ENCODE measurements around the gene FAM168B. TPM values are rescaled to one million over a fixed set of nuclear protein-coding genes. Genes with fewer than 3 reads are reported as not detected.

Gene FAM168B
- total RNA-seq, 1 experiment from 2014 or later: 81.4 TPM

- WGBS (ENCODE audit: extremely low coverage, insufficient read length, low lambda C conversion rate): no CpG with 5 or more reads among the region's 7 CpGs
- H3K27me3 Mint-ChIP-seq (ENCODE audit: low read depth): no peaks in the 10 kb centered on the region; the same call in 1 of the 2 replicates
- H3K9me3 ChIP-seq (ENCODE audit: control insufficient read depth, low read depth, low read length): no peaks in the 10 kb centered on the region
- no peak overlapping the region for H3K14ac ChIP-seq (ENCODE audit: insufficient read depth, low read length)
- H4K20me1 ChIP-seq (ENCODE audit: control insufficient read depth, insufficient read depth, insufficient read length): peaks cover 5% of the 10 kb centered on the region
- H3K9me3 Mint-ChIP-seq: no peaks in the 10 kb centered on the region
- H3K4me1 ChIP-seq (ENCODE audit: insufficient read depth, low read length): no peaks in the 10 kb centered on the region; the same call in 1 of the 2 replicates
- H3K27ac ChIP-seq (ENCODE audit: insufficient read length, low read depth, low read length): no peak overlapping the region
- no peak overlapping the region for H2BK15ac ChIP-seq (ENCODE audit: low read depth, low read length)
- no peak overlapping the region for H4K5ac ChIP-seq (ENCODE audit: insufficient read length, low read depth, low read length)
- H3K4me3 Mint-ChIP-seq: no peak overlapping the region
- H2AK5ac ChIP-seq (ENCODE audit: insufficient read length, low read length): no peak overlapping the region
- H3K23me2 ChIP-seq (ENCODE audit: insufficient read length, low read depth, low read length, poor library complexity, severe bottlenecking): no peaks in the 10 kb centered on the region
- no peak overlapping the region for H3K56ac ChIP-seq (ENCODE audit: insufficient read length, low read depth, low read length)
- TF ChIP-seq CTCF (conservative IDR thresholded peaks at IDR 0.05): no peak
- no peaks in the 10 kb centered on the region for H3K27me3 ChIP-seq (ENCODE audit: insufficient read depth, low read length)
- H4K8ac ChIP-seq (replicated peaks; ENCODE audit: insufficient read length, low read depth, low read length): no peak overlapping the region
- no peak overlapping the region for H2BK5ac ChIP-seq (ENCODE audit: insufficient read length, low read length)
- peaks cover 8% of the 10 kb centered on the region for H3K79me1 ChIP-seq (ENCODE audit: insufficient read depth, low read depth, low read length, poor library complexity, severe bottlenecking)
- H3K4ac ChIP-seq (ENCODE audit: low read depth, low read length): no peak overlapping the region
- no peak overlapping the region for H3K4me2 ChIP-seq (ENCODE audit: insufficient read depth, insufficient read length, low read length)
- H2BK120ac ChIP-seq (ENCODE audit: low read depth, low read length, poor library complexity, severe bottlenecking): no peak overlapping the region
- peaks cover 14% of the 10 kb centered on the region for H3K79me2 ChIP-seq (ENCODE audit: insufficient read depth, low read length)
- no peak overlapping the region for H3K18ac ChIP-seq (ENCODE audit: insufficient read length, low read depth, low read length)
- no peak overlapping the region for H3K23ac ChIP-seq (ENCODE audit: insufficient read length, low read depth, low read length)
- no peak overlapping the region for H2AFZ ChIP-seq (ENCODE audit: low read length)
- H3K27ac Mint-ChIP-seq: peak overlapping the region in 2 of 3 experiments; percentile 52 to 64; a peak in 2 of 7 replicates
- no peak overlapping the region for H2BK12ac ChIP-seq (ENCODE audit: insufficient read length, low read depth, low read length)
- H3K36me3 Mint-ChIP-seq (ENCODE audit: insufficient read depth in 1 of 3, low read depth in 3 of 3): peaks cover 64 to 89% (median 87%) of the 10 kb centered on the region in 3 experiments; a peak in 6 of 7 replicates
- no peak overlapping the region for H4K91ac ChIP-seq (ENCODE audit: insufficient read length, low read depth, low read length)
- DNase-seq: no peak
- no peak overlapping the region for H2BK20ac ChIP-seq (ENCODE audit: low read depth, low read length, poor library complexity, severe bottlenecking)
- H3K9ac ChIP-seq (ENCODE audit: extremely low read depth, insufficient read length, low read length): no peak overlapping the region
- H3K4me1 Mint-ChIP-seq: peaks cover 13 to 20% of the 10 kb centered on the region in 2 experiments
- no peak overlapping the region for H3T11ph ChIP-seq (ENCODE audit: low read length)
Measured at GRCh38 chr2:131054488-131054887, 38.8 kb downstream of the FAM168B start.

Data from H9 (cell line).